D721Med (cell line): ENCODE data around the gene PAX5.

Source experiments
- DNase-seq: peaks from one replicate; pipeline ENCODE4 v3.0.0; 2011; ENCODE audit warnings: low spot score; ENCODE audit not compliant: insufficient read length
- FAIRE-seq: peaks from 2 replicates; lab custom pipeline; 2011; peaks lifted over from hg19 to GRCh38; lab: Jason Lieb, UNC
- TF ChIP-seq, protein P1 (sequence below): IDR thresholded peaks from 2 replicates; pipeline ENCODE4 v1.5.1; 2012; ENCODE audit warnings: mild to moderate bottlenecking, control low read depth; ENCODE audit not compliant: insufficient read depth; ENCODE audit errors: missing control alignments

The PAX5 gene

DNA sequence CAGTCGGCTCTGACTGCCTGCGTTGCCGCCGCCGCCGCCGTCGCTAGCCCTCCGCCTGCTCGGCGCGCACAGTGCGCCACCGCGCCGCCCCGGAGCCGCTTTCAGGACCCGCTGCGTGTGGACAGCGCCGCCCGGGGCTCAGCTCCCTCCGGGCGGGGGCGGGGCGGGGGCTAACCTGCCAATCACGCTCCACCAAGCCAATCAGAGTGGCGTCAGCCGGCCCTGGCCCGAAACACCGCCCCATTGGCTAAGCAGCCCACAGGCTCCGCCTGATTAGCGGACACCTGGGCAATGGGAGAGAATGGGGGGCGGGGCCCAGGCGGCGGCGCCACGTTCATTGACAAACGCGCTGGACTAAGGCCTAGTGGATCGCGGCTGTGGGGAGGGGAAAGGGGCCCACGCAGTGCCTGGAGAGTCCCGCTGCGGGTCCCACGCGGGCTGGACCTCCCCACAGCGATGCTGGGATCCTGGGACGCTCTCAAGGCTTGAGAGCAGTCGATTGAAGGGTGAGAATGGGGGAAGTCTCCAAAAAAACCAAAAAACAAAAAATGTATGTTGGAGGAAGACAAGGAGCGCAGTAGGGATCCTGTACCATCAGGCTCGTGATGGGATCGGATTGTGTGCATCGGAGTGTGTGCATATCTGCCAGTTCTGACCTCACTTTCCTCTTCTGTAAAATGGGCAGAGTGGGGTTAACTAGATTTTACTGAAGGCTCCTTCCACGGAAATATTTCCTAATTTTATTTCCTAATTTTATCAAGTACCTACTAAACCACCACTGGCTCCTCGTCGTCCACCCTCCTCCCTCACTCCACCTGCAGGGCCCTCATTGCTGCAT lies 6.3 kb downstream of the PAX5 start:
- TF ChIP-seq, protein P1, sequence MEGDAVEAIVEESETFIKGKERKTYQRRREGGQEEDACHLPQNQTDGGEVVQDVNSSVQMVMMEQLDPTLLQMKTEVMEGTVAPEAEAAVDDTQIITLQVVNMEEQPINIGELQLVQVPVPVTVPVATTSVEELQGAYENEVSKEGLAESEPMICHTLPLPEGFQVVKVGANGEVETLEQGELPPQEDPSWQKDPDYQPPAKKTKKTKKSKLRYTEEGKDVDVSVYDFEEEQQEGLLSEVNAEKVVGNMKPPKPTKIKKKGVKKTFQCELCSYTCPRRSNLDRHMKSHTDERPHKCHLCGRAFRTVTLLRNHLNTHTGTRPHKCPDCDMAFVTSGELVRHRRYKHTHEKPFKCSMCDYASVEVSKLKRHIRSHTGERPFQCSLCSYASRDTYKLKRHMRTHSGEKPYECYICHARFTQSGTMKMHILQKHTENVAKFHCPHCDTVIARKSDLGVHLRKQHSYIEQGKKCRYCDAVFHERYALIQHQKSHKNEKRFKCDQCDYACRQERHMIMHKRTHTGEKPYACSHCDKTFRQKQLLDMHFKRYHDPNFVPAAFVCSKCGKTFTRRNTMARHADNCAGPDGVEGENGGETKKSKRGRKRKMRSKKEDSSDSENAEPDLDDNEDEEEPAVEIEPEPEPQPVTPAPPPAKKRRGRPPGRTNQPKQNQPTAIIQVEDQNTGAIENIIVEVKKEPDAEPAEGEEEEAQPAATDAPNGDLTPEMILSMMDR, result peak; percentile 5
- no peak for FAIRE-seq

GRCh38 chr9:37026931-37027581 lies 7.0 kb downstream of the PAX5 start:
- FAIRE-seq, result no peak
- no peak for DNase-seq
- TF ChIP-seq, protein P1, result no peak

More for the DNA sequence above, 6.3 kb downstream of the PAX5 start:
- peak; percentile 99 for DNase-seq

GRCh38 chr9:37026113-37026930 lies 7.7 kb downstream of the PAX5 start:
- FAIRE-seq, result no peak
- no peak for DNase-seq
- TF ChIP-seq, protein P1, result no peak

GRCh38 chr9:37025823-37026112 lies 8.3 kb downstream of the PAX5 start:
- DNase-seq (no peak), FAIRE-seq (no peak)

DNA sequence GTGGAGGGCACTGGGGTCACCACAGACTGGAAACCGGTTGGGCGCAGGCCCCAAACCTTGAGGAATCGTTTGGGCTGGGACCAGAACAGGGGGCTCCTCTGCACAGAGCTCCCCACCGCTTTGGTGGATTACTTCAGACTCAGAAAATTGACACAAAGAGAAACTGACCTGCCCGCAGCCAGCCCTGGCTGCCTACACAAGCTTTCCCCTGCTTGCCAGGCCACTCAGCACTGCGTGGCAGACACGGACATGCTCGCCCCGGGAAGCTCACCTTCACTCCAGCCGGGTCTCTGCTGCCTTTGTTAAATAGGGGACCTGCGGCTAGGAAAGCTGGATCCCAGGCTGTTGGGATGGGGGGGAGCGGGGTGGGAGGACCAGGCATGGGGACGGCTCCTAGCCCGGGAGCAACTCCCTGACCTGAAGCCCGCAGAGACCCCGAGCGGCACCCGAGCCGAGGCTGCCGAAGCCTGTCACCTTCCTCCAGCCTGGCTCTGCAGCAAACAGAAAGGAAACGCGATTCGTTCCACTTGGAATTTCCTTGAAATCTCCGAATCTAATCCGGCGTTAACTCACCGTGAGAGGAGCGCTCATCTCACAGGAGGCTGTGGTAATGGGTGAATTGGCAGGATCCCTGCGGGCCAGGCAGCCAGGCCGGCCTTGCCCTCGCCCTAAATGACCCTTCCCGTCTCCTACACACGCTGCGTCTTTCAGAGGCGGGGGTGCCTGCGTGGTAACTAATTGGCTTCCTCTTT lies 8.8 kb downstream of the PAX5 start:
- DNase-seq (no peak), FAIRE-seq (no peak)
- TF ChIP-seq, protein P1, result no peak

More at GRCh38 chr9:37025823-37026112, 8.3 kb downstream of the PAX5 start:
- TF ChIP-seq, protein P1, result no peak

- FAIRE-seq, result no peak
- no peak for DNase-seq
- TF ChIP-seq, protein P1, result no peak
These were observed 16.5 kb downstream of the PAX5 start for GRCh38 chr9:37017546-37017945.
